Hepatocyte (in vitro differentiated cells): ENCODE data around the gene DMBT1.

Source experiments
- EZH2 ChIP-seq: fragments of 200-600 bp; sonication (generic); IDR thresholded peaks from 2 replicates; pipeline ENCODE4 v1.6.1; 2016; ENCODE audit warnings: antibody characterized with exemption, mild to moderate bottlenecking, borderline replicate concordance
- TF ChIP-seq, protein P1 (sequence below): fragments of 200-600 bp; sonication (generic); IDR thresholded peaks from 2 replicates; pipeline ENCODE4 v1.5.1; 2016; ENCODE audit warnings: antibody characterized with exemption, mild to moderate bottlenecking; ENCODE audit not compliant: poor library complexity

- TF ChIP-seq, protein P1, sequence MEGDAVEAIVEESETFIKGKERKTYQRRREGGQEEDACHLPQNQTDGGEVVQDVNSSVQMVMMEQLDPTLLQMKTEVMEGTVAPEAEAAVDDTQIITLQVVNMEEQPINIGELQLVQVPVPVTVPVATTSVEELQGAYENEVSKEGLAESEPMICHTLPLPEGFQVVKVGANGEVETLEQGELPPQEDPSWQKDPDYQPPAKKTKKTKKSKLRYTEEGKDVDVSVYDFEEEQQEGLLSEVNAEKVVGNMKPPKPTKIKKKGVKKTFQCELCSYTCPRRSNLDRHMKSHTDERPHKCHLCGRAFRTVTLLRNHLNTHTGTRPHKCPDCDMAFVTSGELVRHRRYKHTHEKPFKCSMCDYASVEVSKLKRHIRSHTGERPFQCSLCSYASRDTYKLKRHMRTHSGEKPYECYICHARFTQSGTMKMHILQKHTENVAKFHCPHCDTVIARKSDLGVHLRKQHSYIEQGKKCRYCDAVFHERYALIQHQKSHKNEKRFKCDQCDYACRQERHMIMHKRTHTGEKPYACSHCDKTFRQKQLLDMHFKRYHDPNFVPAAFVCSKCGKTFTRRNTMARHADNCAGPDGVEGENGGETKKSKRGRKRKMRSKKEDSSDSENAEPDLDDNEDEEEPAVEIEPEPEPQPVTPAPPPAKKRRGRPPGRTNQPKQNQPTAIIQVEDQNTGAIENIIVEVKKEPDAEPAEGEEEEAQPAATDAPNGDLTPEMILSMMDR = no peak
- TF ChIP-seq EZH2 = no peak
These were observed 86.9 kb downstream of the DMBT1 start for GRCh38 chr10:122647383-122647968.
